ENCODE measurements around the gene HOXD11.

DNA sequence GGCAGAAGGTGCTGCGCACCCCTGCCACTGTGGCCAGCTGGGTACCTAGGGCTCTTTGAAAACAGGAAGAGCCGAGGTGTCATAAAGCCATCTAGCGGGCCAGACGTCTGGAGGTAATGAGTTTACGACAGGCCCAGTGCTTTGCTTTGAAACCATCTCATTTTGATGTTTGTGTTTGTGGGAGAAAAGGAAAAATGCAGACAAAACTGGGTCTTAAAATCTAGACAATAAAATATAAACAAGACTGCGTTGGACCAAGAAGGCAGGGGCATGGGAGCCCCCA, 18.6 kb downstream of the HOXD11 start:
- TF ChIP-seq, protein P1, sequence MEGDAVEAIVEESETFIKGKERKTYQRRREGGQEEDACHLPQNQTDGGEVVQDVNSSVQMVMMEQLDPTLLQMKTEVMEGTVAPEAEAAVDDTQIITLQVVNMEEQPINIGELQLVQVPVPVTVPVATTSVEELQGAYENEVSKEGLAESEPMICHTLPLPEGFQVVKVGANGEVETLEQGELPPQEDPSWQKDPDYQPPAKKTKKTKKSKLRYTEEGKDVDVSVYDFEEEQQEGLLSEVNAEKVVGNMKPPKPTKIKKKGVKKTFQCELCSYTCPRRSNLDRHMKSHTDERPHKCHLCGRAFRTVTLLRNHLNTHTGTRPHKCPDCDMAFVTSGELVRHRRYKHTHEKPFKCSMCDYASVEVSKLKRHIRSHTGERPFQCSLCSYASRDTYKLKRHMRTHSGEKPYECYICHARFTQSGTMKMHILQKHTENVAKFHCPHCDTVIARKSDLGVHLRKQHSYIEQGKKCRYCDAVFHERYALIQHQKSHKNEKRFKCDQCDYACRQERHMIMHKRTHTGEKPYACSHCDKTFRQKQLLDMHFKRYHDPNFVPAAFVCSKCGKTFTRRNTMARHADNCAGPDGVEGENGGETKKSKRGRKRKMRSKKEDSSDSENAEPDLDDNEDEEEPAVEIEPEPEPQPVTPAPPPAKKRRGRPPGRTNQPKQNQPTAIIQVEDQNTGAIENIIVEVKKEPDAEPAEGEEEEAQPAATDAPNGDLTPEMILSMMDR (IDR thresholded peaks at IDR 0.05): no peak
- TF ChIP-seq EP300 (IDR thresholded peaks at IDR 0.05) (no peak), POLR2AphosphoS5 (IDR thresholded peaks at IDR 0.05) (no peak), POLR2A (IDR thresholded peaks at IDR 0.05) (no peak)

Measured in suprapubic skin (tissue), 4 donors.